Body of pancreas (tissue), 4 donors: ENCODE data around the gene DSCAM.

Source experiments
- POLR2A ChIP-seq, 3 donors: fragments of 450-650 bp; IDR thresholded peaks; one replicate each; pipeline ENCODE4 v1.6.1; 2016; ENCODE audit warnings: antibody characterized with exemption in 3 of 3, mild to moderate bottlenecking in 2 of 3
- TF ChIP-seq, protein P1 (sequence below), 7 experiments: fragments of 450-650 bp in 4 of 7; fragments of 200-600 bp in 3 of 7; sonication (generic) in 3 of 7; IDR thresholded peaks; one replicate each; pipeline ENCODE4 v1.5.1; 2016 to 2019; ENCODE audit warnings: antibody characterized with exemption in 7 of 7

GRCh38 chr21:40813918-40814317 is 33.0 kb downstream of the DSCAM start:
- TF ChIP-seq, protein P1, sequence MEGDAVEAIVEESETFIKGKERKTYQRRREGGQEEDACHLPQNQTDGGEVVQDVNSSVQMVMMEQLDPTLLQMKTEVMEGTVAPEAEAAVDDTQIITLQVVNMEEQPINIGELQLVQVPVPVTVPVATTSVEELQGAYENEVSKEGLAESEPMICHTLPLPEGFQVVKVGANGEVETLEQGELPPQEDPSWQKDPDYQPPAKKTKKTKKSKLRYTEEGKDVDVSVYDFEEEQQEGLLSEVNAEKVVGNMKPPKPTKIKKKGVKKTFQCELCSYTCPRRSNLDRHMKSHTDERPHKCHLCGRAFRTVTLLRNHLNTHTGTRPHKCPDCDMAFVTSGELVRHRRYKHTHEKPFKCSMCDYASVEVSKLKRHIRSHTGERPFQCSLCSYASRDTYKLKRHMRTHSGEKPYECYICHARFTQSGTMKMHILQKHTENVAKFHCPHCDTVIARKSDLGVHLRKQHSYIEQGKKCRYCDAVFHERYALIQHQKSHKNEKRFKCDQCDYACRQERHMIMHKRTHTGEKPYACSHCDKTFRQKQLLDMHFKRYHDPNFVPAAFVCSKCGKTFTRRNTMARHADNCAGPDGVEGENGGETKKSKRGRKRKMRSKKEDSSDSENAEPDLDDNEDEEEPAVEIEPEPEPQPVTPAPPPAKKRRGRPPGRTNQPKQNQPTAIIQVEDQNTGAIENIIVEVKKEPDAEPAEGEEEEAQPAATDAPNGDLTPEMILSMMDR (IDR thresholded peaks at IDR 0.05), result no peak
- TF ChIP-seq POLR2A (IDR thresholded peaks at IDR 0.05), result no peak
